Tibial nerve (tissue), 4 donors: ENCODE results near the gene CAP2. TPM values are rescaled to one million over a fixed set of nuclear protein-coding genes. Genes with fewer than 3 reads are reported as not detected.

Source experiments
- DNase-seq, 2 donors: peaks; one replicate each; pipeline ENCODE4 v3.0.0-alpha.2; 2019; ENCODE audit warnings: low spot score in 2 of 2
- H3K27ac ChIP-seq, 4 donors: fragments of 200-600 bp; sonication (generic) in 3 of 4; one replicate each; pipeline ENCODE4 v1.5.1; 2017 to 2019; ENCODE audit warnings: mild to moderate bottlenecking in 1 of 4
- H3K27me3 ChIP-seq, 2 donors: fragments of 200-600 bp; sonication (generic) in 1 of 2; one replicate each; pipeline versions ENCODE4 v1.5.1 to v1.6.0; 2017 to 2019
- H3K36me3 ChIP-seq, 3 donors: fragments of 200-600 bp; sonication (generic); one replicate each; pipeline ENCODE4 v1.5.1; 2018 to 2019
- H3K4me1 ChIP-seq, 4 donors: fragments of 200-600 bp; sonication (generic) in 3 of 4; one replicate each; pipeline ENCODE4 v1.5.1; 2017 to 2019
- H3K4me3 ChIP-seq, 4 donors: fragments of 200-600 bp; sonication (generic) in 3 of 4; one replicate each; pipeline ENCODE4 v1.5.1; 2017 to 2019; ENCODE audit warnings: mild to moderate bottlenecking in 1 of 4, moderate library complexity in 1 of 4
- H3K9me3 ChIP-seq, 4 donors: fragments of 200-600 bp; sonication (generic) in 3 of 4; one replicate each; pipeline ENCODE4 v1.5.1; 2017 to 2019
- CTCF ChIP-seq, 5 experiments: fragments of 200-600 bp in 3 of 5; fragments of 450-650 bp in 2 of 5; sonication (generic) in 3 of 5; IDR thresholded peaks; one replicate each; pipeline ENCODE4 v1.5.1; 2016 to 2019; ENCODE audit warnings: antibody characterized with exemption in 5 of 5, mild to moderate bottlenecking in 3 of 5, moderate library complexity in 2 of 5
- EP300 ChIP-seq, 2 donors: sonication (generic); formaldehyde crosslinking; IDR thresholded peaks; one replicate each; pipeline ENCODE4 v1.6.1; 2017; ENCODE audit warnings: antibody characterized with exemption in 2 of 2, mild to moderate bottlenecking in 1 of 2
- POLR2A ChIP-seq, 2 donors: fragments of 450-650 bp; IDR thresholded peaks; one replicate each; pipeline ENCODE4 v1.6.1; 2017; ENCODE audit warnings: antibody characterized with exemption in 2 of 2, mild to moderate bottlenecking in 2 of 2, moderate library complexity in 2 of 2
- WGBS, 2 donors: methylation state at CpG; one replicate each; pipeline ENCODE4 v1.1.5; 2018; 5-methylcytosine and 5-hydroxymethylcytosine counted together
- total RNA-seq, 4 donors: library from RNA; depleted of rRNA; stranded (reverse); fragments of >200 nt; gene quantifications; one replicate each; pipeline ENCODE4 v1.1.0, GENCODE V29; 2016

CAP2 gene
- total RNA-seq, 4 donors from 2014 or later, result 4.2 to 11.8 (median 4.8) TPM

- TF ChIP-seq POLR2A (IDR thresholded peaks at IDR 0.05) (no peak), EP300 (IDR thresholded peaks at IDR 0.05) (no peak), CTCF (IDR thresholded peaks at IDR 0.05) (no peak)
- no peak for DNase-seq
- no peaks in the 10 kb centered on the region for H3K36me3 ChIP-seq
- H3K4me3 ChIP-seq, result no peak overlapping the region
- no peaks in the 10 kb centered on the region for H3K9me3 ChIP-seq
- H3K27ac ChIP-seq, result no peak overlapping the region
- H3K4me1 ChIP-seq, result no peaks in the 10 kb centered on the region
- H3K27me3 ChIP-seq, result no peaks in the 10 kb centered on the region
- 90 to 95% methylated on average over 11 of the region's 11 CpGs for WGBS, 2 donors
These were observed 117.7 kb downstream of the CAP2 start for GRCh38 chr6:17511084-17511483.

- Histone ChIP-seq H3K9me3 (no peaks in the 10 kb centered on the region), H3K36me3 (no peaks in the 10 kb centered on the region), H3K4me3 (no peak overlapping the region), H3K4me1 (no peaks in the 10 kb centered on the region), H3K27me3 (no peaks in the 10 kb centered on the region), H3K27ac (no peak overlapping the region)
- no peak for TF ChIP-seq CTCF (IDR thresholded peaks at IDR 0.05)
- WGBS, 2 donors, result 93 to 96% methylated on average over 7 of the region's 7 CpGs
- no peak for DNase-seq
These were observed 118.2 kb downstream of the CAP2 start for GRCh38 chr6:17511580-17511979.

GRCh38 chr6:17519120-17519519 is 125.7 kb downstream of the CAP2 start:
- no peaks in the 10 kb centered on the region for H3K4me1 ChIP-seq
- 38 to 69% methylated on average over 5 of the region's 5 CpGs for WGBS, 2 donors
- H3K9me3 ChIP-seq, result no peaks in the 10 kb centered on the region
- TF ChIP-seq CTCF (IDR thresholded peaks at IDR 0.05) (no peak), POLR2A (IDR thresholded peaks at IDR 0.05) (no peak), EP300 (IDR thresholded peaks at IDR 0.05) (no peak)
- no peaks in the 10 kb centered on the region for H3K36me3 ChIP-seq
- no peaks in the 10 kb centered on the region for H3K27me3 ChIP-seq
- DNase-seq, result no peak
- no peak overlapping the region for H3K27ac ChIP-seq
- H3K4me3 ChIP-seq, result no peak overlapping the region

GRCh38 chr6:17525637-17526036 is 132.2 kb downstream of the CAP2 start:
- no peak overlapping the region for H3K4me3 ChIP-seq
- DNase-seq, result no peak
- no peak overlapping the region for H3K27ac ChIP-seq
- H3K4me1 ChIP-seq, result no peaks in the 10 kb centered on the region
- H3K27me3 ChIP-seq, result no peaks in the 10 kb centered on the region
- no peaks in the 10 kb centered on the region for H3K36me3 ChIP-seq
- peaks cover 0 to 3% (median 0%) of the 10 kb centered on the region in 4 donors for H3K9me3 ChIP-seq
- WGBS, 2 donors, result 58 to 65% methylated on average over 3 of the region's 3 CpGs
- no peak for TF ChIP-seq EP300 (IDR thresholded peaks at IDR 0.05)
- TF ChIP-seq POLR2A (IDR thresholded peaks at IDR 0.05), result no peak
- no peak for TF ChIP-seq CTCF (IDR thresholded peaks at IDR 0.05)

GRCh38 chr6:17527076-17527475 is 133.7 kb downstream of the CAP2 start:
- TF ChIP-seq POLR2A (IDR thresholded peaks at IDR 0.05) (no peak), EP300 (IDR thresholded peaks at IDR 0.05) (no peak), CTCF (IDR thresholded peaks at IDR 0.05) (no peak)

More at GRCh38 chr6:17527076-17527475, 133.7 kb downstream of the CAP2 start:
- Histone ChIP-seq H3K36me3 (no peaks in the 10 kb centered on the region), H3K4me1 (no peaks in the 10 kb centered on the region), H3K27me3 (no peaks in the 10 kb centered on the region), H3K9me3 (peaks cover 0 to 3% (median 0%) of the 10 kb centered on the region in 4 donors), H3K4me3 (no peak overlapping the region), H3K27ac (no peak overlapping the region)
- WGBS, 2 donors, result 40 to 50% methylated on average over 1 of the region's 1 CpG
- DNase-seq, result no peak
